Ishikawa (cell line): ENCODE results near the gene TANC1.

ENCODE experiments used
- CEBPB ChIP-seq: IDR thresholded peaks from 2 replicates; pipeline ENCODE4 v1.6.1; 2012
- CREB1 ChIP-seq: IDR thresholded peaks from 2 replicates; pipeline ENCODE4 v1.6.1; 2012; ENCODE audit warnings: low read depth
- EGR1 ChIP-seq: IDR thresholded peaks from 2 replicates; pipeline ENCODE4 v1.6.1; 2012
- EP300 ChIP-seq: IDR thresholded peaks from 2 replicates; pipeline ENCODE4 v1.6.1; 2012; ENCODE audit warnings: borderline replicate concordance
- FOXM1 ChIP-seq: IDR thresholded peaks from 2 replicates; pipeline ENCODE4 v1.6.1; 2012; ENCODE audit warnings: low read depth, borderline replicate concordance
- NFIC ChIP-seq: IDR thresholded peaks from 2 replicates; pipeline ENCODE4 v1.6.1; 2012
- RAD21 ChIP-seq: IDR thresholded peaks from 2 replicates; pipeline ENCODE4 v1.6.1; 2012; ENCODE audit warnings: low read depth
- TAF1 ChIP-seq: IDR thresholded peaks from 2 replicates; pipeline ENCODE4 v1.6.1; 2012; ENCODE audit warnings: low read depth, mild to moderate bottlenecking
- TCF12 ChIP-seq: IDR thresholded peaks from 2 replicates; pipeline ENCODE4 v1.6.1; 2012; ENCODE audit warnings: low read depth
- TEAD4 ChIP-seq: IDR thresholded peaks from 2 replicates; pipeline ENCODE4 v1.6.1; 2012
- YY1 ChIP-seq: IDR thresholded peaks from 2 replicates; pipeline ENCODE4 v1.6.1; 2012; ENCODE audit warnings: low read depth
- ZBTB7A ChIP-seq: IDR thresholded peaks from 2 replicates; pipeline ENCODE4 v1.6.1; 2012; ENCODE audit warnings: low read depth
- TF ChIP-seq, protein P1 (sequence below): IDR thresholded peaks from 2 replicates; pipeline ENCODE4 v1.6.1; 2012; ENCODE audit warnings: low read depth, mild to moderate bottlenecking
- TF ChIP-seq, protein P2 (sequence below): IDR thresholded peaks from 2 replicates; pipeline ENCODE4 v1.6.1; 2012
- TF ChIP-seq, protein P3 (sequence below): IDR thresholded peaks from 2 replicates; pipeline ENCODE4 v1.6.1; 2012

The TANC1 gene

DNA sequence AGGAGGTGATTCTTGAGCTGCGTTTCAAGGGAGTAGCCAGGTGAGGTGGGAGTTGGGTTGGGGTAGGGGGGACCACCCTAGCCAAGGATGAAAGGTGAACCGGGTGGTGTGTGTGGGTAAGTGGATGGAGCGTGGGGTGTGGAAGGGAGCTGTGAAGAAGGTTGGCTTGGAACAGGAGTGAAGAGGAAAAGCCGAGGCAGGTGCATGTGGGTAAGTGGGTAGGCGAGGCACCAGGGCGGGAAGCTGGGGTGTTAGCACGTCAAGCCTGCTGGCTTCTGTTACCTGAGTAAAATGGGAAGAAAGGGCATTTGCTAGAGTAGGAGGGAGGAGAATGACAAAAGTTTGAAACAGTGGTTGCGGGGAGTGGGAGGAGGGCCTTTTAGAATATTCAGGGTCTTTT is 31.6 kb downstream of the TANC1 start:
- TF ChIP-seq, protein P1, sequence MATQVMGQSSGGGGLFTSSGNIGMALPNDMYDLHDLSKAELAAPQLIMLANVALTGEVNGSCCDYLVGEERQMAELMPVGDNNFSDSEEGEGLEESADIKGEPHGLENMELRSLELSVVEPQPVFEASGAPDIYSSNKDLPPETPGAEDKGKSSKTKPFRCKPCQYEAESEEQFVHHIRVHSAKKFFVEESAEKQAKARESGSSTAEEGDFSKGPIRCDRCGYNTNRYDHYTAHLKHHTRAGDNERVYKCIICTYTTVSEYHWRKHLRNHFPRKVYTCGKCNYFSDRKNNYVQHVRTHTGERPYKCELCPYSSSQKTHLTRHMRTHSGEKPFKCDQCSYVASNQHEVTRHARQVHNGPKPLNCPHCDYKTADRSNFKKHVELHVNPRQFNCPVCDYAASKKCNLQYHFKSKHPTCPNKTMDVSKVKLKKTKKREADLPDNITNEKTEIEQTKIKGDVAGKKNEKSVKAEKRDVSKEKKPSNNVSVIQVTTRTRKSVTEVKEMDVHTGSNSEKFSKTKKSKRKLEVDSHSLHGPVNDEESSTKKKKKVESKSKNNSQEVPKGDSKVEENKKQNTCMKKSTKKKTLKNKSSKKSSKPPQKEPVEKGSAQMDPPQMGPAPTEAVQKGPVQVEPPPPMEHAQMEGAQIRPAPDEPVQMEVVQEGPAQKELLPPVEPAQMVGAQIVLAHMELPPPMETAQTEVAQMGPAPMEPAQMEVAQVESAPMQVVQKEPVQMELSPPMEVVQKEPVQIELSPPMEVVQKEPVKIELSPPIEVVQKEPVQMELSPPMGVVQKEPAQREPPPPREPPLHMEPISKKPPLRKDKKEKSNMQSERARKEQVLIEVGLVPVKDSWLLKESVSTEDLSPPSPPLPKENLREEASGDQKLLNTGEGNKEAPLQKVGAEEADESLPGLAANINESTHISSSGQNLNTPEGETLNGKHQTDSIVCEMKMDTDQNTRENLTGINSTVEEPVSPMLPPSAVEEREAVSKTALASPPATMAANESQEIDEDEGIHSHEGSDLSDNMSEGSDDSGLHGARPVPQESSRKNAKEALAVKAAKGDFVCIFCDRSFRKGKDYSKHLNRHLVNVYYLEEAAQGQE: no peak
- TF ChIP-seq TEAD4: no peak
- no peak for TF ChIP-seq CEBPB
- no peak for TF ChIP-seq RAD21
- TF ChIP-seq TAF1: no peak
- TF ChIP-seq TCF12: no peak
- no peak for TF ChIP-seq NFIC
- TF ChIP-seq FOXM1: no peak
- TF ChIP-seq EGR1: no peak
- TF ChIP-seq CREB1: no peak
- no peak for TF ChIP-seq EP300
- TF ChIP-seq, protein P2, sequence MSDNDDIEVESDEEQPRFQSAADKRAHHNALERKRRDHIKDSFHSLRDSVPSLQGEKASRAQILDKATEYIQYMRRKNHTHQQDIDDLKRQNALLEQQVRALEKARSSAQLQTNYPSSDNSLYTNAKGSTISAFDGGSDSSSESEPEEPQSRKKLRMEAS: no peak

DNA sequence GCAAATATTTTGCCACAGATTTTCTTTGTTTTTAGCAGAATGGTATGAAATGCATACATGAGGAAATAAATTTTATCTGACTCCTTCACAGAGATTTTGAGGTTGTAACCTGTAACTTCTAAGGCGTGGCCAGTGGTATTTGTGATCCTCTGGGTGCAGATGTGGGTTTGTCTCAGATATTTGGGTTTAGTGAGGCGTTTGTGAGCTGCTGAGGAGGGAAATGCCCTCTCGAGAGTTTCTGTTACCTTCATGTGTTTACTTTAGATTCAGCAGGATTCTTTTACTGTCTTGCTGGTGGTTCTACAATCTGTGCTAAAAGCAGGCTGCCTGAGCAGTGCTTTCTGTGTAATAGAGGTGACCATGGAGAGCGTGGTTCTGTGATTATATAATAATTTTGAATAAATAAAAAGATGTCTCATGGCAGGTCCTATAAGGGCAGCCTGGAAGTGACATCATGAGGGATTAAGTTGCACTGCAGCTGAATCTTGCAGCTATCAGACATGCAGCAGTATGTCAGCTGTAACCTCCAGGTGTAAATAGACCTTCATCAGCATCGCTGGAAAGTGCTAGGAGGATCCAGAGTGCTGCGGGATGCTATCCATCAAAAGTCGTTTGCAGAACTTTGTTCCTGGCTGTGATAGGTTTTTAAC is 34.1 kb downstream of the TANC1 start:
- no peak for TF ChIP-seq TEAD4
- TF ChIP-seq EGR1: no peak
- TF ChIP-seq EP300: no peak
- TF ChIP-seq CEBPB: no peak
- TF ChIP-seq, protein P2: no peak
- no peak for TF ChIP-seq RAD21
- TF ChIP-seq, protein P3, sequence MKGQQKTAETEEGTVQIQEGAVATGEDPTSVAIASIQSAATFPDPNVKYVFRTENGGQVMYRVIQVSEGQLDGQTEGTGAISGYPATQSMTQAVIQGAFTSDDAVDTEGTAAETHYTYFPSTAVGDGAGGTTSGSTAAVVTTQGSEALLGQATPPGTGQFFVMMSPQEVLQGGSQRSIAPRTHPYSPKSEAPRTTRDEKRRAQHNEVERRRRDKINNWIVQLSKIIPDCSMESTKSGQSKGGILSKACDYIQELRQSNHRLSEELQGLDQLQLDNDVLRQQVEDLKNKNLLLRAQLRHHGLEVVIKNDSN: no peak
- TF ChIP-seq TCF12: no peak
- TF ChIP-seq, protein P1: no peak

DNA sequence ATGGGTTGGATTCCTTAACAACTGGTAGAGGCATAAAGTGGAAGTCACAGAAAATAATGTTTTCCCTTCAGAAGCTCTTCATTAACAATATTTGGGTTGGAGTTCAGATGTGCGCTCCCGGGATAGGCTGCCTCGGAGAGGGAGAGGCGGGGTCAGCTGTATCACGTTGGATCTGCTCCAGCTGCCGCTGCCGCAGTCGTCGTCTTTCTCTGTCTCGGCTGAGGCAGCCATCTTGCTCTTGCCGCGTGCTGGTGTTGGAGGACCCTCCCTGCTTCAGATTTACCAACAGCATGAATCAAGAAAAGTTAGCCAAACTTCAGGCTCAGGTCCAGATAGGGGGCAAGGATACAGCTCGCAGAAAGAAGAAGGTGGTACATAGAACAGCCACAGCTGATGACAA is 35.1 kb downstream of the TANC1 start:
- TF ChIP-seq RAD21: no peak
- no peak for TF ChIP-seq TEAD4

DNA sequence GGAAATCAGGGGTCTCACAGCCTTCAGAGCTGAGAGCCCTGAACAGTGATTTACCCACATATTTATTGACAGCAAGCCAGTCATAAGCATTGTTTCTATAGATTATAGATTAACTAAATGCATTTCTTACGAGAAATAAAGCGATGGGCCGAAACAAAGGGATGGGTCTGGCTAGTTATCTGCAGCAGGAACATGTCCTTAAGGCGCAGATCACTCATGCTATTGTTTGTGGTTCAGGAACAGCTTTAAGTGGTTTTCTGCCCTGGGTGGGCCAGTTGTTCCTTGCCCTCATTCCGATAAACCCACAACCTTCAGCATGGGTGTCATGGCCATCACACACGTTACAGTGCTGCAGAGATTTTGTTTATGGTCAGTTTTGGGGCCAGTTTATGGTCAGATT is 36.4 kb downstream of the TANC1 start:
- TF ChIP-seq RAD21: no peak

DNA sequence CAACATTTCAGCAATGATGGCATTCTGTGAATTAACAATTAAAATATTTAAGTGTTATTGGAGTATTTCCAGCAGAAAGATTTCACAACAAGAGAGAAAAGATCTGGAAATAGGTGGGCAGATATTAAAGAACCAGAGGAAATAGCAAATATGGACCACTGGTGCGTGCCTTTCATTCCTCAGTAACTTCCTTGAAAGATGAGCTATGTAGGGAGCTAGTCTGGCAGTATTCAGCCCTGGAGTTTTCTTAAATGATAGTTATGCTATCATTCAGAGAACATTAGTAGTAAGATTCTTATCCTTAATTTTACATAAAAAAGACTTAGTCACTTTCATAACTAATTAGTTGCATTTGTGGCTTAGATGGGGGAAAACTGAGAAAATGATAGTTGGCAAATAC is 41.5 kb downstream of the TANC1 start:
- TF ChIP-seq ZBTB7A (no peak), EGR1 (no peak), YY1 (no peak), TCF12 (no peak), NFIC (no peak), CEBPB (no peak), CREB1 (no peak), TEAD4 (no peak), TAF1 (no peak), RAD21 (no peak), FOXM1 (no peak)
- TF ChIP-seq, protein P1: no peak

DNA sequence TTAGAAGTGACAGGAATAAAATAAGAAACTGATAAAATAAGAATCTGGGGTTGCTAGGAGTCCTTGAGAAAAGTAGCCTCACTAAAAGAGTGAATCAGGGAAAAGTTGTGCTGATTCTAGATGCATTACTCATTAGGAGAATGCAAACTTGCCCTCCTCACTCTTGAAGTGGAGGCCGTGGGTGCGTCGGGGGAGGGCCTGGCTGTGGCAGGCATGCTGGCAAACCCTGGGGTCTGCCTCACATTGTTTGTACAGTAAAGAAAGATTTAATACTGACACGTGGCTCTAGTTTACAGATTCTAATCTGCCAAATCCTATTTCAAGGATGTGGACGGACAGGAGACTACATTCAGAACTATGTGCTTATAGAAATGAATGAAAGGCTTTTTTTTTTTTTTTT is 41.9 kb downstream of the TANC1 start:
- TF ChIP-seq EGR1 (no peak), NFIC (no peak), YY1 (no peak), FOXM1 (no peak), EP300 (no peak), RAD21 (no peak), TEAD4 (no peak), CREB1 (no peak), TCF12 (no peak), TAF1 (no peak), CEBPB (no peak)
- TF ChIP-seq, protein P1: no peak
- TF ChIP-seq, protein P2: no peak
